GM19463 (cell line): ENCODE measurements around the gene DNHD1.

Experiments
- ATAC-seq: cut with Tn5 transposase; IDR thresholded peaks from one replicate; pipeline ENCODE4 v1.9.1; 2021; ENCODE audit warnings: mild to moderate bottlenecking, moderate library complexity; ENCODE audit not compliant: unreplicated experiment

DNHD1 gene

GRCh38 chr11:6497069-6497839, at the start of gene DNHD1:
TSS of gene DNHD1 (plus strand) at chr11:6497280. CDS start at chr11:6498216, 936 bp downstream.
- no peak for ATAC-seq

DNA sequence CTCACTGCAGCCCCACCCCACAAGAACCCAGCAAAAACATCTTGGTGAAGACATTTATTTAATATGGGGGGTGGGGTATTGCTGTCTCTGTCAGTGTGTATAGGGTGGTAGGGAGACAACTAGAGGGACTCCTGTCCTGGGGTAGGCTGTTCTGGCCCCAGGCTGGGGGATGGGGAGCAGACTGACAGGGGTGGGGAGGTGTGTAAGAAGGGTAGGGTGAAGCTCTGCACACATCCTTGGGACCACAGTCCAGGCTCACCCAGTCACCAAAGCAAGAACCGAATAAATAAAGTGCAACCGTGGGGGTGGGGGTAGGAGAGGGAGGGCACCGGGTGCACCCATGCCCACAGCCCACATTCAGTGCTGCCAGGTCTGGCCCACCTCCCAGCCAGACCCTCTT, 48.5 kb upstream of the DNHD1 start:
- ATAC-seq: no peak

GRCh38 chr11:6452219-6452618, 44.9 kb upstream of the DNHD1 start:
- ATAC-seq: no peak

DNA sequence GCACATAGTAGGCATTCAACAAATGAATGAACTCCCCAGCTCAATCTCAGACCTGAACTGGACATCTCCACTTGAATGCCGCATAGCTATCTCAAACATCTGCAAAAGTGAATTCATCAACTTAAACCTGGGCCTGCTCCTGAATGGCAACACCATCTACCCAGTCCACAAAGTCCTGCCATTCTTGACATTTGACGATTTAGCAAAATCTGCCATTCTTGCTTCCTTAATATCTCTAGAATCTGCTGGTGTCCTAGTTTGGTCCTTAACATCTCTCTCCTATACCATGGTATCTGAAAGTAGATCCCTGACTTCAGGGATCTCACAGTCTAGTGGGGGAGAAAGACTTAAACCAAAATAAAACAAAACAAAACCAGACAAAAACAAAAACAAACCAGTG, 43.9 kb upstream of the DNHD1 start:
- no peak for ATAC-seq

- no peak for ATAC-seq
Measured at GRCh38 chr11:6455070-6455469, 42.0 kb upstream of the DNHD1 start.

GRCh38 chr11:6456361-6457073, 40.6 kb upstream of the DNHD1 start:
- ATAC-seq: no peak

GRCh38 chr11:6457581-6458320, 39.3 kb upstream of the DNHD1 start:
- no peak for ATAC-seq

DNA sequence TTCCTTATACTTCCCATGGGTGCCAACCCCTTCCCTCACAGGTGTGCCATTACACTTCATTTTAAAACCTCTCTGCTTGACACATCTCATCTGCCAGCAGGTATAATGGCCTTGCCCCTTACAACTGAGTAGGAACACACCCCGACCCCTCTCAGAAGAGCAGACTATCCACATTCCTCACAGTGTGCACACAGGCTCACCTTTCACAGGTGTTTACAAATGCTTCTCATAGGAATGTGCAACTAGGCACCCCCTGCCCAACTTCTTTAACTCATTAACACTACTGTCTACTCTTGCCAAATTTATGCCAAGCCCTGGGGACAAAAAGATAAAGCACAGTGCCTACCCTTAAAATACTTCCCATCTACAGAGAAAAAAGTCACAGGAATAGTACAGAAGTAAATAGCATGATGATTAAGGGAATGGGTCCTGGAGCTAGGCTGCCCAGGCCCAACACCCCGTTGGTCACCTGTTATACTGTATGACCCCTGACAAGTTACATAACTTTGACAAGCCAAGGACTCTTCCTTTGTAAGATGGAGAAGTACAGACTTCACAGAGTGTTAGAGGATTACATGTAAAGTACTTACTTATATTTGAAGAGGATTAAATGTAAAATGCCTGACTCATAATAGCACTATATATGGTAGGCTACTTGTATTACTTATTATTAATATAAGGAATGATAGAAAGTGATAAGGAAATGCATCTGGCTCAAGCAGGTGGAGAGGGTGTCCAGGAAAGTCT, 38.6 kb upstream of the DNHD1 start:
- ATAC-seq: no peak

DNA sequence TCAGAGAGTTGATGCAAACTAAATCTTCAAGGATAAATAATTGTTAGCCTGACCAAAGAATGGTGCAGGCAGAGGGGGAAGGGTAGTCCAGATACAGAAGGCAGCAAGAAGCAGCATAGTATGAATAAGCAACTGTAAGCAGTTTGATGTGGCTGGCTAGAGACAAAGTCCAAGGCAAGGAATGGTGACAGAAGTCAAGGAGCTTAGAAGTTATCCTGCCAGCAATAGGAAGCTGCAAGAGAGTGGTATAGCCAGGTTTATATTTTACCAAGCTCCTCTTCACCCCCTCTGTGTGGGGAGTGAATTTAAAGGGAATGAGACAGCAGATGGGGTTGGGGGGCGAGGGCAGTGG, 38.0 kb upstream of the DNHD1 start:
- no peak for ATAC-seq

GRCh38 chr11:6468712-6469495, 28.2 kb upstream of the DNHD1 start:
- ATAC-seq: peak; percentile 69

DNA sequence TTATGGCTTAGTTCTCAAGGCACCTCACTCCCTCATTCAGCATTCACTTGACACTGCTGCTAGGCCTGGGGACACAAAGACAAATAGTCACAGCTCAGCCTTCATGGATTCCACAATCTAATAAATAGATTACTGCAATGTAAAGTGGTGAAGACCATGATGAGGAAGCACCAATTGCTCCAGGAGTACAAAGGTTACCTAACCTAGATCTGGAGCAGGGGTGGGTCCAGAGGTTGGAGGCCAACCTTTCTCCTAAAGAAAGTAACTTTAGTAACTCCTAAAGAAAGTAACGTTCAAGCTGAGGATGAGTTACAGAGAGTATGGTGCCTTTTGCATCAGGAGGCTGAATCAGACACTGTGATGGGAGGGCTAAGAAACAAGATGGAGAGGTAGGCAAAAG, 27.5 kb upstream of the DNHD1 start:
- no peak for ATAC-seq

GRCh38 chr11:6472934-6473333, 24.1 kb upstream of the DNHD1 start:
- ATAC-seq: no peak

GRCh38 chr11:6473451-6474412, 23.3 kb upstream of the DNHD1 start, which contains the start of gene TRIM3:
TSS of gene TRIM3 (minus strand) at chr11:6473941. CDS start at chr11:6465695, 8,246 bp downstream.
- peak; percentile 73 for ATAC-seq

DNA sequence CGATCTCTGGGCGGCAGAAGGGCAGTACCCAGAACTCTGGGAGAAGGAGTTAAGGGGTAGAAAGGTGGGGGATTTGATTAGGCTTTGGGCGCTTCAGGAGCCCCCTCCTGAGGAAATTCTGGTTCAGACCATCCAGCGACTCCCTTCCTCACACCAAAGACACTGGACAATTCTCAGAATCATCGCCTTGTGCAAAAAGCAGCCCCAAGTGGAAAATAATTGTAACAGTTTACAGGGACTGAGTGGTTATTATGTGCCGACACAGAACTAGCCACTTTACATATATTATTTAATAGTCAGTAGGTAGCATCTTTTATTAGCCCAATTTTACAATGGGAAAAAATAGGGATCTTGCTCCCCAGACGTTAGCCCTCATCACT, 22.7 kb upstream of the DNHD1 start:
- no peak for ATAC-seq

DNA sequence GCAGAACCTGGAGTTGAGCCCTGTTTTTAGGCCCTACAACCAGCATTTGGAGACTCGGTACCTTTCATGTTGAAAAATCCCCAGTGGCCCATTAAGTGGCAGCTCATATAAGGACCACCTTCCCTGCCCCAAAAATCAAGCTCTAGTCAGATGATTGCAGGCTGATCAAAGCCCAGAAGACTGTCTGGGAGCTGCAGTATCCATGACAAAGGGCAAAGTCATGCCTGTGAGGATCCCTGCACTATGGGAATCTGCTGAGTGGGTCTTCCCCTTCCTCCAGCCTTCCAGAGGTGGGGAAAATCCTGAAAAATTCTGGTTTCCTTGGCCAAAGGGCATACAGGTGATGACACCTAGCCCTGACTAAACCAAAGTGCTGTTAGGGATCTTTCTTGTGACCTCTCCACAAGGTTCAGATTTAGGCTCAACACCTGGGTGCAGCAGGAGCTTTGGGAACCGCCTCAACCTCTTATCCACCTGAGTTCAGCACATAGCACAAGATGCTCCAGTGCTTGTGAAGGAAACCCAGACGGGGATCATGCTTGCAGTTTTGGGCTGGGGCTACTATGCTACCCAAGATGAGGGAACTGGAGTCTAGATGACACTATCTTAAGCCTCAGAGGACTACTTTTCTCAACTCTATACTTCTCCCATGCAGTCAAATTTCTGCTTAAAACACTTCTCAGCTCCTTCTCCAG, 22.1 kb upstream of the DNHD1 start:
- ATAC-seq: no peak

GRCh38 chr11:6475936-6476335, 21.1 kb upstream of the DNHD1 start:
- ATAC-seq: no peak

DNA sequence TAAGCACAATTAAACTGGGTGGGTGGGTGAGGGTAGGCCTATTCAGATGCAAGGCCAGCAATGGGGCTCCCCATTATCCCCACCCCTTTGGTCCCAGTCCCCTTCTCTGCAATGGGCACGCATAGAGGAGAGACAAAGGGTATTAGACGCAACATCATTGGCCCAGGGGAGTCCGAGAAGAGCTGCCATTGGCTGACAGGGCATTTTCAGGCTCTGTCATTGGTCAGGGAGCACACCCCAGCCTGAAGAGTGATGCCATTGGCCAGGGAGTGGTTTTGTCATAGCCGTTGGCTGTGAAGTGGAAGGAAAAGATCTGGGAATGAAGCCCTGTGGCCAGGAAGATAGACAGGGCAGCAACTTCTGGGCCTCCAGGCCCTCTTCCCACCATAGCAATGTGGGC, 20.5 kb upstream of the DNHD1 start:
- ATAC-seq: no peak

- ATAC-seq: no peak
Measured at GRCh38 chr11:6480299-6480914, 16.7 kb upstream of the DNHD1 start.
